ENCODE results near the gene JCHAIN. TPM values are rescaled to one million over a fixed set of nuclear protein-coding genes. Genes with fewer than 3 reads are reported as not detected.
"Not testable (repeated sequence)": the region's sequence is repeated elsewhere in the genome, so short reads cannot be mapped to it uniquely, and the experiment has no call there.

The JCHAIN gene
- total and polyA plus RNA-seq, 2 experiments from 2014 or later, result 2.3 to 4.9 TPM

DNA sequence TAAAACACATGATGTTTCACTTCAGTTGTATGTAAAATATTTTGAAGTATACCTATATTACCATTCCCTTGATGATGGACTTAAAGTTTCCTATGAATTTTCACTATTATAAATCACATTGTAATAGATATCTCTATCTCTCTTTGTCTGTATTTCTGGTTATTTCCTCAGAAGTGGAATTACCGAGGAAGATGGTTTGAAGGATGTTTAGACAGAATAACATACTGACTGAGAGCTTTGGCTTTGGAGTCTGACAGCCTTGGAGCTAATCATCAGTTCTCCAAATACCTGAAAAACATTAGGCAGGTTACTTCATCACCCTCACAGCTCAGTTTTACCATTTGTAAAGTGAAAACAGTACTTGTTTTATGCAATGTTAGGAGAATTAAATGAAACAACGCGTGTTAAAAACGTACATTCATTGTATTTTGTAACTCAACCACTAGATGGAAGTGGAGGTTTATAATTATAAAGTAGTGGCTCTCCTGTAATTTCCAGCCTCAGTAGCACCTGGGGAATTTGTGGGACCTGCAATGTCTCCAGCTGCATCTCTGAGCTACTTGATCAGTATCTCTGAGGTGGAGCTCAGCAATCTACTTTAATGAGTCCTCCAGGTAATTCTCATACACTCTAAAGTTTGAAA lies 14.3 kb downstream of the JCHAIN start:
- Histone ChIP-seq H3K27ac (no peak overlapping the region), H3K9me2 (ENCODE audit: insufficient read depth) (no peaks in the 10 kb centered on the region), H3K4me1 (ENCODE audit: insufficient read depth) (no peaks in the 10 kb centered on the region), H3K4me3 (peak overlapping the region; percentile 58), H3K27me3 (replicated peaks; ENCODE audit: insufficient read depth) (no peaks in the 10 kb centered on the region), H2AFZ (peak overlapping the region; percentile 91), H3K79me2 (ENCODE audit: insufficient read depth) (no peaks in the 10 kb centered on the region), H3K4me2 (ENCODE audit: unreplicated experiment) (peak overlapping the region; percentile 87), H4K20me1 (ENCODE audit: insufficient read depth) (no peaks in the 10 kb centered on the region), H3K9ac (peak overlapping the region; percentile 56; the same call in 1 of the 2 replicates), H3K36me3 (ENCODE audit: low read depth) (no peaks in the 10 kb centered on the region), H3F3A (ENCODE audit: insufficient read depth) (no peaks in the 10 kb centered on the region), H3K9me3 (ENCODE audit: low read depth) (no peaks in the 10 kb centered on the region)
- in situ Hi-C loops (cut with MboI), result no loop called here
- 1% methylated on average over 4 of the region's 4 CpGs for WGBS, 2 experiments (ENCODE audit: low coverage in 1 of 2, low lambda C conversion rate in 2 of 2, missing lambda C conversion rate in 2 of 2)
- peak; percentile 59 for DNase-seq
- TF ChIP-seq EZH2phosphoT487 (IDR thresholded peaks at IDR 0.05; ENCODE audit: insufficient read depth, low read depth) (no peak), EZH2 (IDR thresholded peaks at IDR 0.05; ENCODE audit: insufficient read depth, poor library complexity, severe bottlenecking) (no peak)

DNA sequence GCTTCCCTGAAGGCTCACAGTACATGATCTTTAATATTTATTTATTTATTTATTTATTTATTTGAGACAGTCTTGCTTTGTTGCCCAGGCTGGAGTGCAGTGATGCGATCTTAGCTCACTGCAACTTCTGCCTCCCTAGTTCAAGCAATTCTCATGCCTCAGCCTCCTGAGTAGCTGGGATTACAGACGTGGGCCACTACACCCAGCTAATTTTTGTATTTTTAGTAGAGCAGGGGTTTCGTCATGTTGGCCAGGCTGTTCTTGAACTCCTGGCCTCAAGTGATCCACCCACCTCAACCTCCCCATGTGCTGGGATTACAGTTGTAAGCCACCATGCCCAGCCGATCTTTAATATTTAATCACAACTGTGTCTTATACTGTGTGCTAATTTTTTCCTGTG lies 15.6 kb downstream of the JCHAIN start:
- H3K36me3 ChIP-seq (ENCODE audit: low read depth); H2AFZ ChIP-seq; H3K27me3 ChIP-seq (replicated peaks; ENCODE audit: insufficient read depth); H3K9me3 ChIP-seq (ENCODE audit: low read depth); in situ Hi-C loops (cut with MboI); H3K9me2 ChIP-seq (ENCODE audit: insufficient read depth); H3K4me1 ChIP-seq (ENCODE audit: insufficient read depth); H4K20me1 ChIP-seq (ENCODE audit: insufficient read depth); H3K79me2 ChIP-seq (ENCODE audit: insufficient read depth); H3K4me2 ChIP-seq (ENCODE audit: unreplicated experiment); H3K9ac ChIP-seq; DNase-seq; H3K27ac ChIP-seq; H3K4me3 ChIP-seq; H3F3A ChIP-seq (ENCODE audit: insufficient read depth): not testable (repeated sequence)
- 70% methylated on average over 4 of the region's 4 CpGs for WGBS, 2 experiments (ENCODE audit: low coverage in 1 of 2, low lambda C conversion rate in 2 of 2, missing lambda C conversion rate in 2 of 2)

DNA sequence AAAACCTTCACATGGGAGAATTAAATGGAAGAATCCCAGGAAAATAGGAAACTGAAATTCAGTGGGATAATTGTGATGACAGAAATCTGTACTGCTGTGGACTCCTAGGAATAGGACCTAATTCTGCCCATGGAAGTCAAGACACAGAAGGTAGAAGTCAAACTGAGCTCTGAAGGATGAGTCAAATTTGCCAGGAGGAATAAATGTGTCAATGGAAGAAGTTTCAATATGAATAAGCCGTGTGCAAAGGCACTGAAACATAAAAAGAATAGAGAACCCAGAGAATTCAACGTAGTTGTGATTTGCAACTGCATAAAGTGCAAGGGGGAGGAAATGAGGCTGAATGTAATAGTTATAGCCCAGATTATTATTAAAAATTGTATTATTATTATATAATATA lies 26.1 kb downstream of the JCHAIN start:
- no peak for TF ChIP-seq EZH2phosphoT487 (IDR thresholded peaks at IDR 0.05; ENCODE audit: insufficient read depth, low read depth)
- no peak for TF ChIP-seq EZH2 (IDR thresholded peaks at IDR 0.05; ENCODE audit: insufficient read depth, poor library complexity, severe bottlenecking)
- Histone ChIP-seq H3K9ac (no peak overlapping the region), H3K4me3 (no peak overlapping the region), H4K20me1 (ENCODE audit: insufficient read depth) (no peaks in the 10 kb centered on the region), H3K9me3 (ENCODE audit: low read depth) (no peaks in the 10 kb centered on the region), H3K36me3 (ENCODE audit: low read depth) (no peaks in the 10 kb centered on the region), H3K9me2 (ENCODE audit: insufficient read depth) (no peaks in the 10 kb centered on the region), H3K4me1 (ENCODE audit: insufficient read depth) (no peaks in the 10 kb centered on the region), H3K79me2 (ENCODE audit: insufficient read depth) (no peaks in the 10 kb centered on the region), H2AFZ (no peak overlapping the region), H3K4me2 (ENCODE audit: unreplicated experiment) (no peak overlapping the region), H3K27me3 (replicated peaks; ENCODE audit: insufficient read depth) (no peaks in the 10 kb centered on the region), H3K27ac (no peak overlapping the region), H3F3A (ENCODE audit: insufficient read depth) (no peaks in the 10 kb centered on the region)
- no peak for DNase-seq
- WGBS, 2 experiments (ENCODE audit: low coverage in 1 of 2, low lambda C conversion rate in 2 of 2, missing lambda C conversion rate in 2 of 2), result 83 to 84% methylated on average over 2 of the region's 2 CpGs
- in situ Hi-C loops (cut with MboI), result no loop called here

DNA sequence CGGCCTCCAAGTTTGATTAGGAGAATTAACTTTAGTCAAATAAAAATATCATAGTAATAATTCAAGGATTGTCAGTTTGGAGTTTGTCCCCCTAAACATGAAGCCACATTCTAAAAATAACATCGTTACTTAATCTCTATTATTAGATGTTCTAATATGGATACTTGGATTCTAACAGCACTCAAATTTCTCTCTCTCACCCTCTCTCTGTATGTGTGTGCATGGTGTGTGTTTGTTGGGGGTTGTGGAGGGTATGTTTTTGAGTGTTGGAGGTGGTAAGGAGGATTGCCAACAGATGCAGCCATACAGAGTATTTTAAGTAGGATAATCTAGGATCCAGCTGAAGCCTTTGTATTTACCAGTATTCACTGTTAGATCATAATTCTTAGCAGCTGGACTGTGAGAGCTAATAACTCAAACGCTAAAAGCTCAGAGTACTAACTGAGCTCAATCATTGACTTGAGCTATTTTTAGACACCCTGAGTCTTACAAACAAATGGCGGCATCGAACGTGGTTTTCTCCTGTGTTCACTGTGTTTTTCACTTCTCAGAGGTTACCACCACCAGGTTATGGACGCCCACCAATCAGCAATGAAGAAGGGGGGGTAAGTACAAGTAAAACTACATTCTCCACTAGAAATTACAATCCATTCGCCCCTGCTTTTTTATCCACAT lies 28.9 kb downstream of the JCHAIN start:
- DNase-seq, result peak; percentile 2
- no peak overlapping the region for H3K27ac ChIP-seq
- no peak overlapping the region for H3K9ac ChIP-seq
- no peak overlapping the region for H3K4me2 ChIP-seq (ENCODE audit: unreplicated experiment)
- in situ Hi-C loops (cut with MboI), result no loop called here
- no peak for TF ChIP-seq EZH2phosphoT487 (IDR thresholded peaks at IDR 0.05; ENCODE audit: insufficient read depth, low read depth)
- no peak for TF ChIP-seq EZH2 (IDR thresholded peaks at IDR 0.05; ENCODE audit: insufficient read depth, poor library complexity, severe bottlenecking)
- H3K4me1 ChIP-seq (ENCODE audit: insufficient read depth), result 0 out of 2 replicates have a peak, but pooled peaks cover 2% of the 10 kb centered on the region
- no peaks in the 10 kb centered on the region for H3K36me3 ChIP-seq (ENCODE audit: low read depth)
- H3K79me2 ChIP-seq (ENCODE audit: insufficient read depth), result no peaks in the 10 kb centered on the region
- no peaks in the 10 kb centered on the region for H3K9me2 ChIP-seq (ENCODE audit: insufficient read depth)
- no peak overlapping the region for H3K4me3 ChIP-seq
- H3F3A ChIP-seq (ENCODE audit: insufficient read depth), result no peaks in the 10 kb centered on the region
- no peaks in the 10 kb centered on the region for H4K20me1 ChIP-seq (ENCODE audit: insufficient read depth)
- peak overlapping the region; percentile 71 for H2AFZ ChIP-seq
- H3K27me3 ChIP-seq (replicated peaks; ENCODE audit: insufficient read depth), result no peaks in the 10 kb centered on the region
- 26 to 33% methylated on average over 8 of the region's 8 CpGs for WGBS, 2 experiments (ENCODE audit: low coverage in 1 of 2, low lambda C conversion rate in 2 of 2, missing lambda C conversion rate in 2 of 2)
- H3K9me3 ChIP-seq (ENCODE audit: low read depth), result no peaks in the 10 kb centered on the region
